Measurements from ENCODE around the gene PDXK. TPM values are rescaled to one million over a fixed set of nuclear protein-coding genes. Genes with fewer than 3 reads are reported as not detected.

Gene PDXK
- total and polyA plus RNA-seq, 5 donors from 2014 or later, result 28.5 to 80.9 (median 39.1) TPM

GRCh38 chr21:43761886-43762285 lies 43.0 kb downstream of the PDXK start:
- no peak for ATAC-seq (ENCODE audit: low read depth in 2 of 2)
- no peaks in the 10 kb centered on the region for H3K4me1 Mint-ChIP-seq
- no peaks in the 10 kb centered on the region for H3K27me3 ChIP-seq (ENCODE audit: control insufficient read depth, insufficient read depth, low read length)
- no peak overlapping the region for H3K27ac Mint-ChIP-seq
- H3K4me3 ChIP-seq (ENCODE audit: low read depth, low read length), result no peak overlapping the region
- peaks cover 4% of the 10 kb centered on the region for H3K36me3 ChIP-seq (ENCODE audit: control insufficient read depth, insufficient read depth, low read length)
- H3K36me3 Mint-ChIP-seq, result peaks cover 8% of the 10 kb centered on the region
- no peak overlapping the region for H3K27ac ChIP-seq (ENCODE audit: insufficient read depth, low read length, poor library complexity, severe bottlenecking)
- no peak for DNase-seq
- H3K9me3 Mint-ChIP-seq, result no peaks in the 10 kb centered on the region
- H3K27me3 Mint-ChIP-seq, result no peaks in the 10 kb centered on the region
- H3K9me3 ChIP-seq (ENCODE audit: control insufficient read depth in 2 of 2, low read length in 2 of 2), result no peaks in the 10 kb centered on the region
- no peak overlapping the region for H3K4me3 Mint-ChIP-seq
- no peaks in the 10 kb centered on the region for H3K4me1 ChIP-seq (ENCODE audit: control insufficient read depth, insufficient read depth, low read length, poor library complexity, severe bottlenecking)

GRCh38 chr21:43762303-43763128 lies 43.6 kb downstream of the PDXK start:
- no peaks in the 10 kb centered on the region for H3K4me1 ChIP-seq (ENCODE audit: control insufficient read depth, insufficient read depth, low read length, poor library complexity, severe bottlenecking)
- H3K27me3 ChIP-seq (ENCODE audit: control insufficient read depth, insufficient read depth, low read length), result no peaks in the 10 kb centered on the region
- peak overlapping the region in 1 of 3 donors; percentile 11 for H3K27ac Mint-ChIP-seq
- peaks cover 4% of the 10 kb centered on the region for H3K36me3 ChIP-seq (ENCODE audit: control insufficient read depth, insufficient read depth, low read length)
- DNase-seq (no peak), ATAC-seq (ENCODE audit: low read depth in 2 of 2) (no peak)
- no peak overlapping the region for H3K4me3 ChIP-seq (ENCODE audit: low read depth, low read length)
- no peaks in the 10 kb centered on the region for H3K9me3 ChIP-seq (ENCODE audit: control insufficient read depth in 2 of 2, low read length in 2 of 2)
- peaks cover 8% of the 10 kb centered on the region for H3K36me3 Mint-ChIP-seq
- no peaks in the 10 kb centered on the region for H3K4me1 Mint-ChIP-seq
- H3K27ac ChIP-seq (ENCODE audit: insufficient read depth, low read length, poor library complexity, severe bottlenecking), result no peak overlapping the region
- H3K4me3 Mint-ChIP-seq, result no peak overlapping the region
- no peaks in the 10 kb centered on the region for H3K27me3 Mint-ChIP-seq
- no peaks in the 10 kb centered on the region for H3K9me3 Mint-ChIP-seq

GRCh38 chr21:43763901-43764523 lies 45.1 kb downstream of the PDXK start:
- Histone ChIP-seq H3K27ac (ENCODE audit: insufficient read depth, low read length, poor library complexity, severe bottlenecking) (no peak overlapping the region), H3K9me3 (ENCODE audit: control insufficient read depth in 2 of 2, low read length in 2 of 2) (no peaks in the 10 kb centered on the region), H3K4me3 (ENCODE audit: low read depth, low read length) (no peak overlapping the region), H3K4me1 (ENCODE audit: control insufficient read depth, insufficient read depth, low read length, poor library complexity, severe bottlenecking) (no peaks in the 10 kb centered on the region), H3K36me3 (ENCODE audit: control insufficient read depth, insufficient read depth, low read length) (no peaks in the 10 kb centered on the region), H3K27me3 (ENCODE audit: control insufficient read depth, insufficient read depth, low read length) (no peaks in the 10 kb centered on the region)
- DNase-seq (no peak), ATAC-seq (ENCODE audit: low read depth in 2 of 2) (no peak)
- Mint-ChIP-seq H3K4me3 (no peak overlapping the region), H3K36me3 (peaks cover 5% of the 10 kb centered on the region), H3K27me3 (no peaks in the 10 kb centered on the region), H3K9me3 (peaks cover 0 to 2% (median 0%) of the 10 kb centered on the region in 7 donors), H3K4me1 (no peaks in the 10 kb centered on the region), H3K27ac (peak overlapping the region in 1 of 3 donors; percentile 26)

GRCh38 chr21:43764576-43765495 lies 45.9 kb downstream of the PDXK start:
- Mint-ChIP-seq H3K27me3 (no peaks in the 10 kb centered on the region), H3K9me3 (peaks cover 0 to 2% (median 0%) of the 10 kb centered on the region in 7 donors), H3K36me3 (peaks cover 5% of the 10 kb centered on the region), H3K4me1 (no peaks in the 10 kb centered on the region), H3K4me3 (no peak overlapping the region), H3K27ac (no peak overlapping the region)
- Histone ChIP-seq H3K27me3 (ENCODE audit: control insufficient read depth, insufficient read depth, low read length) (no peaks in the 10 kb centered on the region), H3K4me3 (ENCODE audit: low read depth, low read length) (no peak overlapping the region), H3K27ac (ENCODE audit: insufficient read depth, low read length, poor library complexity, severe bottlenecking) (no peak overlapping the region), H3K36me3 (ENCODE audit: control insufficient read depth, insufficient read depth, low read length) (no peaks in the 10 kb centered on the region), H3K9me3 (ENCODE audit: control insufficient read depth in 2 of 2, low read length in 2 of 2) (no peaks in the 10 kb centered on the region), H3K4me1 (ENCODE audit: control insufficient read depth, insufficient read depth, low read length, poor library complexity, severe bottlenecking) (no peaks in the 10 kb centered on the region)
- DNase-seq (no peak), ATAC-seq (ENCODE audit: low read depth in 2 of 2) (no peak)

GRCh38 chr21:43766734-43767497 lies 48.0 kb downstream of the PDXK start:
- Histone ChIP-seq H3K4me3 (ENCODE audit: low read depth, low read length) (no peak overlapping the region), H3K36me3 (ENCODE audit: control insufficient read depth, insufficient read depth, low read length) (no peaks in the 10 kb centered on the region), H3K9me3 (ENCODE audit: control insufficient read depth in 2 of 2, low read length in 2 of 2) (no peaks in the 10 kb centered on the region), H3K27ac (ENCODE audit: insufficient read depth, low read length, poor library complexity, severe bottlenecking) (no peak overlapping the region), H3K4me1 (ENCODE audit: control insufficient read depth, insufficient read depth, low read length, poor library complexity, severe bottlenecking) (no peaks in the 10 kb centered on the region), H3K27me3 (ENCODE audit: control insufficient read depth, insufficient read depth, low read length) (no peaks in the 10 kb centered on the region)
- H3K36me3 Mint-ChIP-seq, result peaks cover 5% of the 10 kb centered on the region
- H3K9me3 Mint-ChIP-seq, result peaks cover 0 to 2% (median 0%) of the 10 kb centered on the region in 7 donors
- no peak overlapping the region for H3K27ac Mint-ChIP-seq
- H3K4me3 Mint-ChIP-seq, result no peak overlapping the region
- no peaks in the 10 kb centered on the region for H3K4me1 Mint-ChIP-seq
- ATAC-seq (ENCODE audit: low read depth in 2 of 2), result no peak
- DNase-seq, result no peak
- H3K27me3 Mint-ChIP-seq, result no peaks in the 10 kb centered on the region

GRCh38 chr21:43767498-43767983 lies 48.6 kb downstream of the PDXK start:
- H3K27me3 Mint-ChIP-seq, result no peaks in the 10 kb centered on the region
- Histone ChIP-seq H3K27ac (ENCODE audit: insufficient read depth, low read length, poor library complexity, severe bottlenecking) (no peak overlapping the region), H3K36me3 (ENCODE audit: control insufficient read depth, insufficient read depth, low read length) (no peaks in the 10 kb centered on the region), H3K9me3 (ENCODE audit: control insufficient read depth in 2 of 2, low read length in 2 of 2) (no peaks in the 10 kb centered on the region), H3K27me3 (ENCODE audit: control insufficient read depth, insufficient read depth, low read length) (no peaks in the 10 kb centered on the region), H3K4me1 (ENCODE audit: control insufficient read depth, insufficient read depth, low read length, poor library complexity, severe bottlenecking) (no peaks in the 10 kb centered on the region), H3K4me3 (ENCODE audit: low read depth, low read length) (no peak overlapping the region)
- peaks cover 5% of the 10 kb centered on the region for H3K36me3 Mint-ChIP-seq
- peak overlapping the region in 1 of 3 donors; percentile 75 for H3K27ac Mint-ChIP-seq
- no peaks in the 10 kb centered on the region for H3K4me1 Mint-ChIP-seq
- ATAC-seq (ENCODE audit: low read depth in 2 of 2), result no peak
- no peak for DNase-seq
- peaks cover 0 to 2% (median 0%) of the 10 kb centered on the region in 7 donors for H3K9me3 Mint-ChIP-seq
- H3K4me3 Mint-ChIP-seq, result no peak overlapping the region
